HG03342 (cell line): ENCODE measurements around the gene CDK5.
"Not testable (repeated sequence)": the region's sequence is repeated elsewhere in the genome, so short reads cannot be mapped to it uniquely, and the experiment has no call there.

Experiments used
- ATAC-seq: cut with Tn5 transposase; IDR thresholded peaks from one replicate; pipeline ENCODE4 v1.9.1; 2021; ENCODE audit warnings: mild to moderate bottlenecking, moderate library complexity; ENCODE audit not compliant: unreplicated experiment

The CDK5 gene

DNA sequence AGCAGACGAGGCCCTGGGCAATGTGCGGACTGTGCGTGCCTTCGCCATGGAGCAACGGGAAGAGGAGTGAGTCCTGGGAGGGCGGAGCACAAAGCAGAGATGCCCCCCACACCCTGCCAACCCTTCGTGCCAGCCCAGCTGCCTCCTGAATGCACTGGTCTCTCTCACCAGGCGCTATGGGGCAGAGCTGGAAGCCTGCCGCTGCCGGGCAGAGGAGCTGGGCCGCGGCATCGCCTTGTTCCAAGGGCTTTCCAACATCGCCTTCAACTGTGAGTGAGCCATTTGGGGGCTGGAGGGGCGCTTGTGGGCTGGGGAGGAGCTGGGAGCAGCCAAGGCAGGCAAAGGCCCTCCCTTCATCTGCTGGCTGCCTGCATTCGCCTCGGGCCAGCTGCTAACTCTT lies 21.8 kb downstream of the CDK5 start:
- no peak for ATAC-seq

GRCh38 chr7:151035026-151035717 lies 22.5 kb downstream of the CDK5 start:
- ATAC-seq: no peak

DNA sequence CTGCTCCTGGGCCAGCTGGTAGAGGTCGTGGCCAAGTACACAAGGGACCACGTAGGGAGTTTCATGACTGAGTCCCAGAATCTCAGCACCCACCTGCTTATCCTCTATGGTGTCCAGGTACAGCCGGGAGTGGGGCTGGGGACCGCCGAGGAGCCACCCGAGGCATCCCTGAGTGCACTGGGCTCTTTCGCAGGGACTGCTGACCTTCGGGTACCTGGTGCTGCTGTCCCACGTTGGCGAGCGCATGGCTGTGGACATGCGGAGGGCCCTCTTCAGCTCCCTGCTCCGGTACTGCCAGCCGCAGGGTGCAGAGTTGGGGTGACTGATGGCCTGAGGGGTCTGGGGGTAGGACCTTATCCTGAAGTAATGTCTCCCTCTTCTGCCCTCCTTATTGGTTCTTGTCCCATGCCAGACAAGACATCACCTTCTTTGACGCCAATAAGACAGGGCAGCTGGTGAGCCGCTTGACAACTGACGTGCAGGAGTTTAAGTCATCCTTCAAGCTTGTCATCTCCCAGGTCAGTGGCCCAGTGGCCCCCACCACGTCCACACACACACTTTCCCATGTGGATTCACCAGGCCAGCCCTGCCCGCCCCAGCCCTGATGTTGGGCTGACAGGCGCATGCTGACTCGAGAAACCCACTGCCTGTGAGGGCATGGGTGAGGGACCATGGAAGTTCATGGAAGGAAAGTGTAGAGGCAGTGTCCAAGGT lies 23.2 kb downstream of the CDK5 start:
- no peak for ATAC-seq

- no peak for ATAC-seq
Observed at GRCh38 chr7:151033864-151034249, 23.8 kb downstream of the CDK5 start.

DNA sequence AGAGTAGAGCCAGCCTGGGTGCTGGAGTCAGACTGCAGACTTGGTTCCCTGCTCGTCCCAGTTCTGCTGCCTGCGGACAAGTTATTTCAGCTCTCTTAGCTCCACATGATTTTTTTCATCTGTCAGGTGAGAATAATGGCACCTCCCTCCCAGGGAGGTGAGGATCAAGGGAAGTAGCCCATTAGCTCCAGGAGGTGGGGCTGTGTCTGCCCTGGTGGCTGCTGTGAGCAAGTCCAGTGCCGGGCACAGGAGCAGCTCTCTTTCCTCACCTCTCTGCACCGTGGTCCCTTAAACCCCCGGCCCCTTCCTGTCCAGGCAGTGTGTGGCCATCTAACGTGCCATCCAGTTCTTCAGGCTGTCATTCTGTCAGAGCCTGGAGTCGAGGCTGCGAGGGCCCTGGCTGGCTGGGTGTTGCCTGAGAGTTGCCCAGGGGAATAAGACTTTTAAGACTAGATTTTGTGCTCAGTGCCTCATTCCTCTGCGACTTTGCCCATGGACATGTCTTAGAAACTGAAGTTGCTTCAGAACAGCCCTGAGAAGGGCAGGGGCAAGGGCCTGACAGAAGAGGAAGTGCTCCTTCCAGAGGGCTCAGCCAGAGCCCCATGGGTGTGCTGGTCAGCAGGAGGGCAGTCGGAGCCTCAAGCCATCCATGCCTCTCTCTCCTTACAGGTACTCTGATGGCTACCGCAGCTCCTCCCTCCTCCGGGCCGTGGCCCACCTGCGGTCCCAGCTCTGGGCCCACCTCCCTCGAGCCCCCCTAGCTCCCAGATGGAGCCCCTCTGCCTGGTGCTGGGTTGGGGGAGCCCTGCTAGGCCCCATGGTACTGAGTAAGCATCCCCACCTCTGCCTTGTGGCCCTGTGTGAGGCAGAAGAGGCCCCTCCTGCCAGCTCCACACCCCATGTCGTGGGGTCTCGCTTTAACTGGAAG lies 24.5 kb downstream of the CDK5 start:
- ATAC-seq: no peak

DNA sequence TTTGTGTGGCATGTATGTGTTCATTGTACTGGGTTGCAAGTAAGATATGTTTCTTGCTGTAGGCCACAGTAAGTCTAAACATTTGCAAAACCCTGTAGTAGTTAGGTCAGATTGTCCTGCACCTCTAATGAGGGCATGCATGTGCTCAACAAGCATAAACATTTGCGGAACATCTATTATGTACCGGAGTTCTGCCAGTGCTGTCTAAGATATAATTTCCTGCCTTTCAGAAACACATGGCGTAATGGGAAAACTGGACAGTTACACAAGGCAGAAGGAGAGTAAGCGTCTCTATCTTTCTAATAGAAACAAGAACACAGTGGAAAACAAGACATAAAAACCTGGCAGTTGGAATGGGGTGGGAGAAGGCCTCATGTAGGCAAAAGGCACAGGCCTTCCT lies 26.7 kb downstream of the CDK5 start:
- no peak for ATAC-seq

DNA sequence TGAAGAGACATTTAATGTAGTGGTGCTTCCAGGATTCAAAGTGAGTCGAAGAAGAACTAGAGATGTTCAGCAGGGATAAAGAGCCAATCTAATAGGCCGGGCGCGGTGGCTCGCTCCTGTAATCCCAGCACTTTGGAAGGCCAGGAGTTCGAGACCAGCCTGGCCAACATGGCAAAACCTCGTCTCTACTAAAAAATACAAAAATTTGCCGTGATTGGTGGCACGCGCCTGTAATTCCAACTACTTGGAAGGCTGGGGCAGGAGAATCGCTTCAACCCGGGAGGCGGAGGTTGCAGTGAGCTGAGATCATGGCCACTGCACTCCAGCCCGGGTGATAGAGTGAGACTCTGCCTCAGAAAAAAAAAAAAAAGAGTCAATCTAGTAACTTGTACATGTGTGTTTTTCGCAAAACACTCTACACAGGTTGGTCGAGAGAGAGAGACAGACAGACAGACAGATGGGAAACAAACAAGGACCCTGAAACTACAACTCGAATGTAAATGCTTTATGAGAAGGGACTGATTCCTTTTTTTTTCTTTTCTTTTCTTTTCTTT lies 28.7 kb downstream of the CDK5 start:
- no peak for ATAC-seq

GRCh38 chr7:151028131-151028947 lies 29.4 kb downstream of the CDK5 start, which contains the start of gene ABCB8:
TSS of gene ABCB8 (plus strand) at chr7:151028450. CDS start at chr7:151028516, 66 bp downstream.
- peak; percentile 95 for ATAC-seq

- not testable (repeated sequence) for ATAC-seq
Observed at GRCh38 chr7:151027728-151028130, 30.0 kb downstream of the CDK5 start.

GRCh38 chr7:151026771-151027727 lies 30.6 kb downstream of the CDK5 start:
- not testable (repeated sequence) for ATAC-seq

DNA sequence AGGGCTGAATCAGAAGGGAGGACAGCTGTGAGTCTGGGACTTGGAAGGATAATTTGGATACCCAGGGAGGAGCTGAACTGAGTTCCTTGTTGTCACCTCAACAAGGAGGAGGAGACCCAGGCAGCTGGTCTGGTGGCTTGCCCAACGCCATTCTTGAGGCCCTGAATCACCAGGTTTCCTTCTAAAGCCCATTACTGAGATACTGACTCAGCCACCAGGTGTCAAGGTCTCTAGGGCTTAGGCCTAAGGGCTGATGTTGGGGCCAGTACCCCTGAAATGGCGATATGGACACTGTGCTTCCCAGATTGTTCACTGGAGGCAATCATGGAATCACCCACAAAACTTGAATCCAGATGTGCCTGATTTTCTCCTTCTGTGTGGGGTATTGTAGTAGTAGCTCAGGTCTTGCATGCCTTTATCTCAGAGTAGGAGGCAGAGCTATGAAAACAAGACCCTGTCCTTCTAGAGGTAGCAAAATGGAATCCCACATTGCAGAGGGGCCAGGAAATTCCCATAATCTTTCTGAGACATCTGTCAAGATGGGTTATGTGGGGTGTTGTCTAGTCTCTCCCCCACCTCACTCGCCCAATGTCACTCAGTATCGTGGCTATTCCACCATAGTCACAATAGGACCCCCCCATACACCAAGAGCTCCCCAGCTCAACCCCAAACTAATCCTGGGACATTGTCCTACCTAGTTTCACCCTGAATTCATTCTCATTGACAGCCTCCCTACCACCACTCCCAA lies 31.6 kb downstream of the CDK5 start:
- ATAC-seq: no peak

DNA sequence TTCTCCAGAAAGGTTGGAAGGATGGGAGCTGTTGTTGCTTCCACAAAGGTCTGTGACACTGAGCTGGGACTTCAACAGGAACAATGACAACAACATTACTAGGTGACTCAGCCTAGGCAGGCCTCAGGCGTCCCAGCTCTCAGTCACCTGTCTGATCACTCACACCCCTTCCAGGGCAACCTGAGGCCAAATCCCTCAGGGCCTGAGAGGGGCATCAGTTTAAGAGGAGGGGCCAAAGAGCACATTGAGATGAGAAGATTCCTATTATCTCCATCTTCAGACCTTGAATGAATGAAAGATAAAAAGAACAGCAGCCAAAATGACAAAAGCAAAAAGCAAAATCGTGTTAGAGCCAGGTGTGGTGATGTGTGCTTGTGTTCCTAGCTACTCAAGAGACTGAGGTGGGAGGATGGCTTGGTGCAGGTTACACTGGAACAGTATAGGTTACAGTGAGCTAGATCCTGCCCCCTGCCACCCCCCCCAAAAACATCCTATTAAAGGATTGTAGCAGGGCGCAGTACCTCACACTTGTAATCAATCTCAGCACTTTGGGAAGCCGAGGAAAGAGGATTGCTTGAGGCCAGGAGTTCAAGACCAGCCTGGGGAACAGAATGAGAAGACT lies 33.2 kb downstream of the CDK5 start, which contains the start of gene ATG9B:
Gene ATG9B, minus strand, starts transcription at position 60 of the 622 bp plus-strand sequence. CDS start 71 bp downstream, outside the sequence.
- ATAC-seq: no peak

DNA sequence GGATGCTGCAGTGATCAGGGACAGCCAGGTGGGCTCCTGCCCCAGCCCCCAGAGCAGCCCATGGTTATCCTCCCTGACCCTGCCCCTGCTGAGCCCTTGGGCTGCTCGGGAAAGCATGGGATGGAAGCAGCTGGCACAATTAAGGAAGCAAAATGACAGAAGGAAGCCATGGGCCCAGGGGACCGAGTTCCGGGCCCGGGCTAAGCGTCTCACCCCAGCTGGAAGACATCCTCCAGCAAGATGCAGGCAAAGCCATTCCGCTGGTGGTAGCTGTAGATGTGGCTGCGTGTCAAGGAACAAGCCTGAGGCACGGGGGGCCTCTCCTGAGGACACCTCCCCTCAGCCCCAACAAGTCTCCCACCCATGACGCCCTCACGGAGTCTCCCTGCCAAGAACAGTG lies 34.5 kb downstream of the CDK5 start:
- ATAC-seq: no peak

DNA sequence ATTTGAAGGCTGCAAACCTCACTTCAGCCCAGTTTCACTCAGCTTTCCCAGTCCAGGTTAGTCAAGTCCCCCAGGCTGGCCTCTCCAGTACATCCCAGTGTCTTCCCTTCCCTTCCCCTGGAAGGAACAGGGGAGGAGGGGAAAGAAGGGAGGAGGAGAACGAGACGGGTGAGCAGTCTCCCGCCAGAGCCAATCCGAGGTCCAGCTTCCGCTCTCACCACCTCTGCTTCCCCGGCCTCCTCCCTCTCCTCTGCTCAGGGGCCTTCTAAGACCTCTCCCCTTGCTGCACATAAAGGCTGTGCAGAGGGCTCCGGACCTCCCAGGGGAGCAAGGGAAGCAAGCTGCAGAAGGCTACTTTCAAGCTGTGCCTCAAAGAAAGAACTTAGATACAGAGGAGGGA lies 37.5 kb downstream of the CDK5 start:
- ATAC-seq: no peak

DNA sequence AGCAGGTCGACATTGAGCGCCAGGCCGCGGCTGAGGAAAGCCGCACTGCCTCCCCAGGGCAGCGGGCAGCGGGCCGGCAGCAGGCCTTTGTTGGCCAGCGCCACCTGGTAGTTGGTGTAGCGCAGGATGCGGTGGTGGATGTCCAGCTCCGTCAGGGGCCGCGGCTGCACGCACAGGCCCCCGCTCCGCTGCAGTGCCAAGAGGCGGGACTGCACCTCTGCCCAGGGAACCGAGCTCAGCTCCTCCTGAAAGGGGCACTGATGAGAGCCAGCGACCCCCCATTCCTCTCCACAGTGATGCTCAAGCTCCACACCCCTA lies 38.6 kb downstream of the CDK5 start:
- no peak for ATAC-seq

- no peak for ATAC-seq
Observed at GRCh38 chr7:151018421-151019129, 39.1 kb downstream of the CDK5 start.

DNA sequence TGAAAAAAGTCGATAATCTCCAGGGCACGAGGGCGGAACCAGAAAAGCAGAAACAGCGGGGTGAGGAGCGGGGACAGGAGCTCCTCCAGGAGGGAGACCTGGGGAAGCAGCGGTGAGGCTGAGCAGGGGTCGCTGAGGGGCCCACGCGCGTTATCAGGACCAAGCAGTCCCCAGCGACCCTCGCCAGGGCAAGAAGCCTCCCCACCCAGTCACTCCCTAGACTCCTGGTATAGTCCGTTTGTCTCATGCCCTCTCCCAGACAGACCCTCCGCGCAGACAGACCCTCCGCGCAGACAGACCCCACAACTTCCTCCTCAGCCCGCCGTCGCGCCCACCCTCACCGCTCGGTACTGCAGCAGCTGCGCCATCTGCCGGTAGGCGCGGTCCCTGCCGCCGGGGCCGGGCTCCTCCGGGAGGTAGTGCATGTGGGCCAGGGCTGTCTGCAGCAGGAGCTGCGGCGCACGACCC lies 39.7 kb downstream of the CDK5 start:
- no peak for ATAC-seq
